HG03045 (cell line): ENCODE results near the gene CDC42EP2.

Experiments
- ATAC-seq: cut with Tn5 transposase; IDR thresholded peaks from one replicate; pipeline ENCODE4 v1.9.1; 2021; ENCODE audit warnings: mild to moderate bottlenecking, moderate library complexity; ENCODE audit not compliant: unreplicated experiment

The CDC42EP2 gene

DNA sequence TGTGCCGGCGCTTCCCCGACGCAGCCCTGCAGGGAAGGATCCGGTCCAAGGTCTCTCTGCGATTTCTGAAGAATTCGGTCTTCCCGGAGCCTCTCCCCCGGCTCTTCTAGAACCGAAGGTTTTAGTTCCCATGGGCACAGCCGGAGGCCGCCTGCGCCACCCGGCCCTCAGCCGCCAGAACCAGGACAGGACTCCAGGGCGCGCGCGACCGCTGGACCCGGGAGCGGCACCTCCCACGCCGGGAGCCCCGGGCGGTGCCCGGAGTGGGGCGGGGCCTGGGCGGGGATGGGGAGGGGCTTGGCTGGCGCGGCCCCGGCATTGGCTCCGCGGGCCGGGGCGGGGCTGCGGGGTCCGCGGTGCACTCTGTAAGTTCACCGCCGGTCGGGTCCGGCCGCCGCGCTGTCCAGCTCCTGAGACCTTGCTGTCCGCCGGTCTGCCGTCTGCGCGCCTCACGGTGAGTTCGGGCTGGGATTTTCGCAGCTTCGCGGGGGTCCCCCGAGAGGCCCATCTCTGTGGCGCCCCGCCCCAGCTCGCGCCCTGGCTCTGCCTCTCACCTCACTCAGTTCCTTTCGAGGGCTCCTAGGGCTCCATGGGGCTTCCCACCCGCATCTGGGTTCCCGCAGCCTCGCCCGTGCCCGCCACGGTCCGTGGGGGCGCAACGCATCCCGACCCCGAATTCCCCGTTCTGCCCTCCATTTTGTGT lies at the start of gene CDC42EP2:
Gene CDC42EP2, plus strand, starts transcription at position 366 of the 703 bp plus-strand sequence. CDS start 6,033 bp downstream, outside the sequence.
- peak; percentile 79 for ATAC-seq

- no peak for ATAC-seq
These were observed 48.5 kb upstream of the CDC42EP2 start for GRCh38 chr11:65266210-65266609.

DNA sequence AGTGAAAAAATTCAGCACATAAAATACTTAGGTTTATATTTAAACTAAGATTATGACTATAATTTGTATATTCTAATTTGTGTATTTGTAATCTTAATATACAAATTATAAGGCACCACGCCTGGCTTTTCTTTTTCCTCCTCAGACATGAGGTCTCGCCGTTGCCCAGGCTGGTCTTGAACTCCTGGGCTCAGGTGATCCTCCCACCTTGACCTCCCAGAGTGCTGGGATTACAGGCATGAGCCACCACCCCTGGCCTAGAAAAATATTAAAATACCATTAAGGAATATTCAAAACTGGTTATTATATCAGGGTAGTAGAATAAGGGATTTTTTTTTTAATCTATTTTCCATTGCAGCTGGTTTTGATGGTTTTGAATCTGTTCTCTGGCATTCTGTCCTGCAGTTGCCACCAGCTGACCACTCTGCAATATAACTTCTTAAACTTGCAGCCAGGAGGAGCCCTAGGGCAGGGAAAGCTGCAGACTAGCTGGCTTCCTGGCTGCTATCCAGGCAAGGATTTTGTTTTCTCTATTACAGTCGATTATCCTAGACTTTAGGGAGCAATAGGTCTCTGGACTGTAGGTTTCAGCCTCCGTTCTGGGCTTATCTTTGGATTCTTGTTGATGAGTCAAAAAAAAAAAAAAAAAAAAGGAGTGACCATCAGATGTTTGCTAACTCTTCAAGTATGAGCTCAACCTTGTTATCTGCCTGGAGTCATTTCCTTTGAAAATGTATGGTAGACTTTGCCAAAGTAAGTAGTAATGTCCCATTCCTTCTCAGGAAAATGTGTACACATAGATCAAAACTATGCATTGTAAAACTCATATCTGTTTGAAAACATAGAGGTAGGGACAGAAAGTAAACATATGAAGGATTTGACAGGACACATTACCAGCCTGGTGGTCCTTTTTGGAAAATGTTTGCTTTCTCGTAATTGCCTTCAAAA lies 39.7 kb upstream of the CDC42EP2 start:
- no peak for ATAC-seq

- ATAC-seq, result no peak
These were observed 38.8 kb upstream of the CDC42EP2 start for GRCh38 chr11:65275906-65276305.

DNA sequence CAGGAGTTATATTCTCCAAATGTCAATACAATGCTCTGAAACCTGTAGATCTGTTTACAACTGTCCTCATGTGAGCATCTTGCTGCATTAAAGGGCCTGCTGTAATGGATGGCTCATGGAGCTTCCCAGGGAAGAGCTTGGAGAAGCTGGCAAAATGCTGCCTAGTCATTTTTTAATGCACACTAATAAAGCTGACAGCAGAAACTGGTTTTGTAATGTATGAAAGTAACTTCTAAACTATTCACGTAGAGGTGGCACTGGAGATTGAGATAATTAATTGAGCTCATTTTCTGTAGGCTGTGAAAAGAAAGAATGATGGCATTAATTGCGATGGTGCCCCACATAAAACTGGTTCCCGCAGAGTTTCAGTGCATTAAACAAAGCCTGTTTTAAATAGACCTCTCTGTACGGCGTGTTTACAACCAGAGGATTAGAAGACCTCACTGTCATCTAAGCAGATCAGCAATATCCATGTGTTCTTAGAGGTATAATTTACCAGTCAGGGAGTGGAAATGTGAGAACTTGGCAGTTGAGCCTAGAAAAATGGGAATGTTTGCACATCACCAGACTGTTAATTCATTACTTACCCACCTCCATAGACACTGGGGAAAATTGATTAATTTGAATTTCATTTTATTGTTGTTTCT lies 36.9 kb upstream of the CDC42EP2 start:
- ATAC-seq, result no peak

DNA sequence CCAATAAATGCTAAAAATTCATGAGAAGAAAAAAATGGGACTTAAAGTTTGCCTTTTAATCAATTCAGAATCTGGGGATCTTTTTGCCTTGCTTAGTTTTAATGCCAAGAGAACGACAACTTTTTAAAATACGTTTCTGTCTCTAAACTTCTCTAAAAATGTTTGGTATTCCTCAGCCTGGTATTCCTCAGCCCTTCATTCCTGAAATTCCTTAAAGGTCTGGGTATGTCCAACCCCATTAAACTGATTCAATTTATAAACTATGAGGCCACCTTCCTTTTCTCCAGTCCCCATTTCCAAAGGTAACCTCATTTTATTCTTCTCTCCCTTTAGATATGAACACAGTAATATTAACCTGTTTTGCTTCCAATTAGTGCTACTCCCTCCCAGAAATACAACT lies 36.3 kb upstream of the CDC42EP2 start:
- no peak for ATAC-seq

GRCh38 chr11:65279279-65279678 lies 35.4 kb upstream of the CDC42EP2 start:
- ATAC-seq, result no peak

DNA sequence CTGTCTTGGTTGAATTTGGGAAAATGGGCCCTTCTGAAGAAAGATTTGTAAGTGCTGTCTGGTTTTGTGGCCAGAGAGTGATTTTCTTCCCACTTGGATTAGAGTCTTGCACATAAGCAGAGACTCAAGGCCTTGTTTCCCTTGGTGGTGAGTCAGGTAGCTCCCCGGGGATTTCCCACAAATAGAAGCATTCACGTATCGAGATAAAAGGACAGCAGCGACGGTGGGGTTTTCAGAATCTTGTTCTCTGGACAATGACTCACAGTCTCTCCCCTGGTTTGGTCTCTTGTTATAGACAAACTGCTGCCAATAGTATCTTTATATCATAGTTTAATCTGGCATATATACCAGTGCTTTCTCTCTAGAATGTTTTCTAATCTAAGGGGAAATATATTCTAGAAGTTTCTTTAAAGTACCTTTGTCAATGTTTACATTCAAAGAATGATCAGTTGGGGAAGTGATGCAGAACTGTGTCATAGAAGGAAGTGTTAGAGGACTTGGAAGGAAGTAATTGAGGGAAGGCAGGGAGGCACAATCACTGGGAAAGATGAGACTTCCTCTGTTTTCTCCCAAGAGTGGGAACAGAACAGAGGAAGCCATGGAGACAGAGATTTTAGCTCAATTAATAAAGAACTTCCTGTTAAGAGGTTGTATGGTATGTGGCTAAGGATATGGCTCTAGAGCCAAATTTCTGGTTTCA lies 34.8 kb upstream of the CDC42EP2 start:
- ATAC-seq, result no peak

- no peak for ATAC-seq
These were observed 34.0 kb upstream of the CDC42EP2 start for GRCh38 chr11:65280646-65281045.

DNA sequence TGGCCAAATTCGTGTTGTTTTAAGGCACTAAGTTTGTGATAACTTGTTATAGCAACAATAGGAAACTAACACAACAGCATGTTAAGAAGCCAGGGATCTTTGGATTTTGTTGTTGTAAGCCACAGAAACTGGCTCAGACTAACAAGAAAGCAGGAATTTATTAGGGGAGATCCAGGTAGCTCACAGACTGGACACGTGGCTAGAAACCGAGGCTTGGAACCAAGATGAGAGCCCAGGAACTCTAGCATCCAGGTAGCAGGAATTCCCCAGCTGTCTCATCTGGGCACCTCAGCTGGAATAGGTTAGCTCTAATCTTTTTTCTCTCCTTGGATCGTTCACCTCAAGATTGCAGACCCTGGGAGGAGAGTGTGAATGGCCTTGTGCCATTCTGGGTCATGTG lies 28.0 kb upstream of the CDC42EP2 start:
- ATAC-seq, result no peak

- ATAC-seq, result no peak
These were observed 27.1 kb upstream of the CDC42EP2 start for GRCh38 chr11:65287601-65288000.

DNA sequence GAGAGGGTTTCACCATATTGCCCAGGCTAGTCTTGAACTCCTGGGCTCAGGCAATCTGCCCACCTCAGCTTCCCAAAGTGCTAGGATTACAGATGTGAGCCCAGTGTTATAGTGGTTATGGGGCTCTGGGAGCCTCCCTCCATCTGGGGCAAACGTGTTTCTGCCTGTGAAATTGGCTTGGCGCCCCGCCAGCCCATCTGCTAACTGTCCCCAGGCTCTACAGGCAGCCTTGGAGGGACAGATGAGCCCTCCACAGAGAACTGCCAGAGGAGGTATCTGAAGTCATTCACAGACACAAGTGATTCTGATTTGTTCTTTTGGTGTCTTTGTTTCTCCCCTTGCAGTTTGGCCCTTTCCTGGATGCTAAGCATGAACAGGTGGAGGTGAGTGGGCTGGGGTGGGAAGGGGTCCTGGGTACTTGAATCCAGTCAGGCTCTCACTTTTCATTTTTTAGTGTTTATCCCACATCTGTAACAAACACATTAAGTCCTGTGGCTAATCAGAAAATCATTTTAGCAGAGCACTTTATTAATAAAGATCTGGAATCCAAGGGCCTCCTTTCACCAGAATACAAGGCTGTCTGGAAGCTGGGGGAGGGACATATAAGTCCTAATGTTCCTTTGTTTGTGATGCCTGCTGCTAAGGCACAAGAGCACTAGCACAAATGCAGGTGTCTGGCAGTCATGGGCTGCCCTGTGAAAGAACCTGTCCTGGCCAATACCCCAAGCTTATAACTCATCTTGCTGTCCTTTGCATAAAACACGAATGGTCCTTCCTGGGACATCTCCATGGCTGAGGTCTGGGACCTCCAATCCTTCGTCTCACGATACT lies 25.7 kb upstream of the CDC42EP2 start:
- ATAC-seq, result no peak

DNA sequence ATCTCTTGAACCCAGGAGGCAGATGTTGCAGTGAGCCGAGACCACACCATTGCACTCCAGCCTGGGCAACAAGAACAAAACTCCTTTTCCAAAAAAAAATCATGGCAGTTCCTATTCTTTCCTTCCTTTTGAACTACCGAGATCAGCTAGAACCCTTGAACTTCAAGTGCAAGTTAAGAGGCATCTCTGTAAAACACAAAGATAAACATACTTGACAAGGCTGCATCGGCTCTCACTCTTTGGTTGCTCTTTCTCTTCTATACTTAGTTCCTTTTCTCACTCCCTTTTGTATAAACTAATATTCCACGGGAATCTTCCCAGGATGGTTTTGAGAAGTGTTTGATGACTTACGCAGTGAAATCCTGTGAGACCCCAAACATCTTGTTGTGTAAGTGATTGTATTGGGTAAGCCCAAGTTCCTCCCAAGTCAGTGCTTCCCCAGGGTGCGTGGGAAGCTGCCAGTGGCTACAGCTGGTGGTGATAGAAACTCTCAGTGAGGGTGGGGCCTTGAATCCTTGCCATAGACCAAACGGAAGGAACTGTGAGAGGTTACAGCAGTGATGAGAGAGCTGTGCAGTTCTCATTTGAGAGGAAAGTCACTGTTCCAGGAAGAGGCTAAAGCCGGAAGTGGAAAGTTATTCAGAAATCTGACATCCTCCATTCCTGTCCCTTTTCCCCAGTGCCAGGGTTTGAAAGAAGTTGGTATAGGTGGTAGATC lies 24.1 kb upstream of the CDC42EP2 start:
- peak; percentile 59 for ATAC-seq

GRCh38 chr11:65291613-65292012 lies 23.1 kb upstream of the CDC42EP2 start:
- ATAC-seq, result no peak

- no peak for ATAC-seq
These were observed 21.8 kb upstream of the CDC42EP2 start for GRCh38 chr11:65292890-65293289.

GRCh38 chr11:65293909-65294381 lies 20.7 kb upstream of the CDC42EP2 start:
- no peak for ATAC-seq

DNA sequence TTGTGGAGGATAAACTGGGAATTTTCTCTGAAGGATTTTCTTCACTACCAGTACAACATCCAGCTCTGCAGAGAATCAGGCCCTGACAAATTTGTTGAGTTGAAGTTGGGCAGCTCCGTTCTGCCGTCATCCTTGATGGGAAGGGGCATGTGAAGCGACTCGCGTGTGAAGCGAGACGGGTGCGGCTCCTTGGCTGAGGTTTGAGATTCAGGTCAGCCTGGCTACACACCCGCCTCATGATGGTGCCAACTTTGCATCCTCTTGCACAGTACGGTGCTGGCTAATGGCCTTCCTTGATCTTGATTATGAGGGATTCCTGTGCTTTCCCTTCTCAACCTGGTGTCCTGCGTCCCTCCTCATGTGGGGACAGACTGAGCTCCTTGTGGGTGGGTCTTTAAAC lies 19.7 kb upstream of the CDC42EP2 start:
- ATAC-seq, result no peak

DNA sequence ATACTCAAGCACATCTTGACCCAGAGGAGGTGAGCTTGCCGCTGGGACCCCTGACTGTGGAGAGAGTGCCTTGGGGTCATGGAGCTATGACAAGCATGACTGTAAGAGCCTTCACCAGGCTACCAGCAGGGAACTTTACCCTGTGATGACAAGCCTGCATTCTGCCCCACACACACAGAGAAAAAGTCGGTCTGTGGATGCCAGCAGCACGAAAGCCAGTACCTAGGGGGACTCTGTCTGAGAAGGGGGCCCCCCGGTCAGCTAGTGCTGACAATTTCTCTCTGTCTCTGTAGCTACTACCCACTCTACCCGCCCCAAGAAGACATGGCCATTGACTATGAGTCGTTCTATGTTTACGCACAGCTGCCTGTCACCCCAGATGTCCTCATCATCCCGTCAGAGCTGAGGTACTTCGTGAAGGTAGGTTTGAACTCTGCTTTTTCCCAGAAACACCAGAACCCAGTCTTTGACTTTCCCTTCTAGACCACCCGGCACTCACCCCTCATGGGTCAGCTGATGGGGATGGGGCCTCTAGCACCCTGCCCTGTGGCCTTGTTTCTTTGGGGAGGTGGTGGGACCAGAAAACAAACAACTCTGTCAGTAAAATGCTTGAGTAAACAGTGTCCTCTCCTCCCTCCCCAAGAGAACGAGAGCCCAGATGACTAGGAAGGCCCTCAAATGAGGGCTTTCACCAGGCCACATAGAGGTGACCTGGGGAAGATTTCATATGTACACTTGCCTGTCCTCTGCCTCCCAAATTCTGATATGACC lies 18.9 kb upstream of the CDC42EP2 start:
- ATAC-seq, result no peak
